NCI-H1105 (cell line): ENCODE data around the gene PLIN3.
A peak's percentile ranks its signal among the peaks of the same experiment; 100 is the strongest.
"Not testable (repeated sequence)": the region's sequence is repeated elsewhere in the genome, so short reads cannot be mapped to it uniquely, and the experiment has no call there.

Experiments
- DNase-seq: peaks from one replicate; lab custom pipeline; 2025; lab: John Stamatoyannopoulos, UW

Gene PLIN3

DNA sequence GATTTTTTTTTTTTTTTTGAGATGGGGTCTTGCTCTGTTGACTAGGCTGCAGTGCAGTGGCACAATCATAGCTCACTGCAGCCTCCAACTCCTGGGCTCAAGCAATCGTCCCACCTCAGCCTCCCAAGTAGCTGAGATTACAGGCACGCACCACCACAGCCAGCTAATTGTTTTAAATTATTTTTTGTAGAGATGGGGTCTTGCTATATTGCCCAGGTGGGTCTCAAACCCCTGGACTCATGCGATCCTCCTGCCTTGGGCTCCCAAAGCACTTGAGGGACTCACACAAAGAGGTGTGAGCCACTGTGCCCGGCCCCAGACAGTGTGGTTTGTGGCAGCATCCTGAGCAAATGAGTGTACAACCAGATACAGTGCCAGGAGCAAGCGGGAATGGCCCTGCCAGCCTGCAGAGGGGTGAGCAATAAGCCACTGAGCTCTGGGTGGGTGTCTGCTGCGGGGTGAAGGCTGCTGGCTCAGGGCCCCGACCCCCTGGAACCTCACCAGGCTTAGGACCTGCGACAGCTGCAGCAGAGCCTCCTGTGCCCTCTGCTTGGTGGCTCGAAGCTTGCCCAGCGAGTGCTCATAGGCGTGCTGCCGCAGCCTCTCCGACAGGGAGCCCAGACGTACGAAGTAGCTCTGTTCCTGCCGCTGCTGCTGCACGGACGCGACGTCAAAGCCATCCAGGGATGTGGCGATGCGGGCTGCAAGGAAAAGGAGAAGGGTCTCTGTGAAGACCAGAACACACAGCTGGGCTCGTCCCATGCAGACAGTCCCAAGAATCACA lies 20.1 kb downstream of the PLIN3 start:
- no peak for DNase-seq

DNA sequence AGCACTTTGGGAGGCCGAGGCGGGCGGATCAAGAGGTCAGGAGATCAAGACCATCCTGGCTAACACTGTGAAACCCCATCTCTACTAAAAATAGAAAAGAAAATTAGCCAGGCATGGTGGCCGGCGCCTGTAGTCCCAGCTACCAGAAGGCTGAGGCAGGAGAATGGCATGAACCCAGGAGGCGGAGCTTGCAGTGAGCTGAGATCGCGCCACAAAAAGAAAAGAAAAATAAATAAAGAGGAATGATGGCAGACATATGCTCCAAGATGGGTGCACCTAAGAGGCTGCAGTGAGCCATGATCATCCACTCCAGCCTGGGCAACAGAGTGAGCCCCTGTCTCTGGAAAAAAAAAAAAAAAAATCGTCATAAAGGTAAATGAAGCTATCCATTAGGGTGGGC lies 21.5 kb downstream of the PLIN3 start:
- not testable (repeated sequence) for DNase-seq

DNA sequence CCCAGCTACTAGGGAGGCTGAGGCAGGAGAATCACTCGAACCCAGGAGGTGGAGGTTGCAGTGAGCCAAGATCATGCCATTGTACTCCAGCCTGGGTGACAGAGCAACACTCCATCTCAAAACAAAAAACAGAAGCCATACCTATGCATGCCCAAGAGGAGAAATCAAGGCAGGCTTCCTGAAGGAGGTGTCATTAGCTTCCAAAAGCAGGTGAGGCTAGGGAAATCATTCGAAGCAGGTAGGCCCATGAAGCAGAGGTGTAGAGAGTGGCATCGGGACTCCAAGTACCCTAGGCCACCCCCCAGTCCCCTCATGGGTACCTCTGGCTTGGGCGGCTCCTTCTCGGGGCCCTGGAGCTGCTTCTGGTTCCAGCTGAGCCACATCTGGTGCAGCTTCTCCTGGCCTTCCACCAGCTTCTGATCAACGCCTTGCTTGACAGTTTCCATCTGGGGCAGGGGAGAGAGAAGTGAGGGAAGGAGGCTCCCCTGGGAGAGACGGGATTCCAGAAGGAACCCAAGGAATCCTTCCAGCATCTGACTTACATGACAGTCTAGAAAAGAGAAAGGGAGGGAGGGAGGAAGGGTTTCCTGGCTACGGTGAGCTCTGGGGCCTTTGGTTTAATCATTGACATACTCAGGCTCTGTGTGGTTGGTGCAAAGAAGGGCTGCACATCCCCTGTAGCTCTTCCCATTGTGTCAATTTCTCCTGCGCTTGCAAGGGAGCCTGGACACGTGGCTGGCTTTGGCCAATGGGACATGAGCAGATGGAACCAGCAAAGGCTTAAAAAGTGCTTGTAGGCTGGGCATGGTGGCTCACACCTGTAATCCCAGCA lies 22.9 kb downstream of the PLIN3 start:
- DNase-seq = no peak

DNA sequence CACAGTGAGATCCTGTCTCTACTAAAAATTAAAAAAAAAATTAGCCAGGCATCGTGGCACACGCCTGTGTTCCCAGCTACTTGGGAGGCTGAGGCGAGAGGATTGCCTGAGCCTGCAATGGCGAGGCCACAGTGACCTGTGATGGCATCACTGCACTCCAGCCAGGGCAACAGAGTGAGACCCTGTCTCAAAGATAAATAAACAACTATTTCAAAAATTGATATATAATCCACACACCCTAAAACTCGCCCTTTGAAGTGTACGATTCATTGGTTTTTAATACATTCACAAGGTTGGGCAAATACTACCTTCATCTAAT lies 23.9 kb downstream of the PLIN3 start:
- no peak for DNase-seq

DNA sequence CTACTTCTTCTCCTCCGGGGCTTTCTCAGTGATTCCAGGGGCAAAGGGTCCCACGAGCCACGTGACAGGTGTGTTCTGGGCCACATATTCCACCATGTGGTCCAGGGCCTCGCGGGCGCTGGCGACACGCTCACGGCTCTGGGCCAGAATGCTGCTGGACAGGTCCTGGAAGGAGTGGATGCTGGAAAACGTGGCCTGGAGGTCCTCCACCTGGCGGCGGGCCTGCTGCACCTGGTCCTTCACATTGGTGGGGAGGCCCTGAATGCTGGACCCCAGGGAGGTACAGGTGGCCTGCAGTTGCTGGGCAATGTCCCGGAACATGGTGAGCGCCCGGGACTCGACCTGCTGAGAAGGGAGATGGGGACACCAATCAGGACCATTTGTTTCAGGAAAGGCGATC lies 28.3 kb downstream of the PLIN3 start:
- no peak for DNase-seq

DNA sequence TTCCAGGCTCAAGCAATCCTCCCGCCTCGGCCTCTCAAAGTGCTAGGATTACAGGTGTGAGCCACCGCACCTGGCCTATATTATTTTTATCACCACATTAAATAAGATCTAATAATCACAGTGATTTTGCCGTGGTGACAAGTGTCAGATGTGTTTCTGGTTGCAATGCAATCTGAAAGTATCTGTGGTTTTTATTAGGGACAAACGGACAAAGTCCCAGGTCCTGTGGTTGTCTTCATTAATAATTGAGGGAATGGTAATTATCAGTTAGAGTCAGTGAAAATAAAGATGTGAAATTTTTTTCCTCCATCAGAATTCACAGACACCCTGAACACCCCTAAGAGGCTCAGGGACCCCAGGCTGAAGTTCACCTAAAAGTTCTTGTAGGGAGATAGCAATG lies 34.7 kb downstream of the PLIN3 start:
- no peak for DNase-seq

DNA sequence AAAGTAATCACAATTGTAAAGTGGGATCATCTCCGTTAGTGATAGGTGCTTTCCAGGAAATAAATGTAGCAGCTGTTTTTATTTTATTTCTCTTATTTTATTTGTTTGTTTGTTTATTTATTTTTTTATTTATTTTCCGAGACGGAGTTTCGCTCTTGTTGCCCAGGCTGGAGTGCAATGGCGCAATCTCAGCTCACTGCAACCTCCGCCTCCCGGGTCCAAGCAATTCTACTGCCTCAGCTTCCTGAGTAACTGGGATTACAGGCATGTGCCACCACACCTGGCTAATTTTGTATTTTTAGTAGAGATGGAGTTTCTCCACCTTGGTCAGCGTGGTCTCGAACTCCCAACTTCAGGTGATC lies 35.5 kb downstream of the PLIN3 start:
- not testable (repeated sequence) for DNase-seq

DNA sequence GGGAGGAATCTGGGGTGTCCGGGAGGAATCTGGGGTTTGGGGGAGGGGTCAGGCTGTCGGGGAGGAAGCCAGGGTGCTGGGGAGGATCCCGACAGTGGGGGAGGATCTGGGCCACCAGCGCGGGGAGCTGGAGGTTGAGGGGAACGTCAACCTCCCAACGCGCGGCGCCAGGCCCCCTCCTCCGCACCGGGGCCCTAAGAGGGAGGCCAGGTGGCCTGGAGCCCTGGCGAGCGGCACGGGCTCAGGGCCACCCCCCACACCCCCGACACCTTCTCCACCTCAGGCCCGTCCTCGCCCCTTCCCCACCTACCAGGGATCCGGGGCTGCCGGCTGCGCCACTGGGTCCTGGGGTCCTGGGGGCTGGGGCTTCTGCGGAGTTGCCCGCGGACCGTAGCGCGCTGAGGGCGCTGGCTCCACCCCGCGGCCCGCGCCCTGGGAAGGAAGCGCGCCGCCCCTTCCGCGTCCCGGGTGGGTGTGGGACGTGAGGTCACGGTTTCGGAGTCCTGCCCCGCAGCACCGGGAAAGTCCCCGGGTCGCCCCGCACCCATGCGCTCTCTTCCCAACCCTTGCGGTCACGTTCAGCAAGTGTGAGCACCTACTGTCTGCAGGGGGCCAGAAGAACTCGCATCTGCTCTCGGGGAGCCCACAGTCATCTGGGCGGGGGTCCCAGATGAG lies 36.0 kb downstream of the PLIN3 start, which contains the start of gene TICAM1:
Gene TICAM1, minus strand, starts transcription at position 409 of the 675 bp plus-strand sequence. CDS start 13,335 bp downstream, outside the sequence.
- DNase-seq = no peak

DNA sequence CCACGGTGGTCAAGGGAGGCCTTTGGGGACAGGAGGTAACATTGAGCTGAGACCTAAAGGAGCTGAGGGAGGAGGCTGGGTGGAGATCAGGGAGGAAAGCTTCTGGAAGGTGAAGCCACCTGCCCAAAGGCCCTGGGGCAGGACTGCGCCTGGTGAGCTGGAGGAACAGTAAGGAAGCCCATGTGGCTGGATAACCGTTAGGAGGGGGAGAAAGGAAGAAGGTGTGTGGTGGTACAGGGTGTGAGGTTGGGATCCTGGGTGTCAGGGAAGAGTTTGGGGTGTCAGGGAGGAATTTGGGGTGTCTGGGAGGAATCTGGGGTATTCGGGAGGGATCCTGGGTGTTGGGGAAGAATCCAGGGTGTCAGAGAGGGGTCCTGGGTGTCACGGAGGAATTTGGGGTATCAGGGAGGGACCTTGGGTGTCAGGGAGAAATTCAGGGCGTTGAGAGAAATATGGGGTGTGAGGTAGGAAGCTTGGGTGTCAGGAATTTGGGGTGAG lies 36.6 kb downstream of the PLIN3 start:
- no peak for DNase-seq

DNA sequence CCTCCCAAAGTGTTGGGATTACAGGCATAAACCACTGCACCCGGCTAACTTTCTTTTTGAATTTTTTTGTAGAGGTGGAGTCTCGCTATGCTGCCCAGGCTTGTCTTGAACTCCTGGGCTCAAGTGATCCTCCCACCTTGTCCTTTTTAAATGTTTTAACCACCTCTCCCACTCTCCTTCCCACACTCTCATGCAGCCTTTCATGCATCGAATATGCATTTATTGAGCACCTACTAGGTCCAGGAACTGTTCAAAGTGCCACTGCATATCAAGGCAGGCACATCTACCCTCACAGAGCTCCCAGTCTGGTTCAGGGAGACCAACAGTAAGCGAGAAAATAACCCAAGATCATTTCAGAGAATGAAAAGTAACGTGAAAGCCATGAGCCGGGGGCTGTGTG lies 37.1 kb downstream of the PLIN3 start:
- no peak for DNase-seq

DNA sequence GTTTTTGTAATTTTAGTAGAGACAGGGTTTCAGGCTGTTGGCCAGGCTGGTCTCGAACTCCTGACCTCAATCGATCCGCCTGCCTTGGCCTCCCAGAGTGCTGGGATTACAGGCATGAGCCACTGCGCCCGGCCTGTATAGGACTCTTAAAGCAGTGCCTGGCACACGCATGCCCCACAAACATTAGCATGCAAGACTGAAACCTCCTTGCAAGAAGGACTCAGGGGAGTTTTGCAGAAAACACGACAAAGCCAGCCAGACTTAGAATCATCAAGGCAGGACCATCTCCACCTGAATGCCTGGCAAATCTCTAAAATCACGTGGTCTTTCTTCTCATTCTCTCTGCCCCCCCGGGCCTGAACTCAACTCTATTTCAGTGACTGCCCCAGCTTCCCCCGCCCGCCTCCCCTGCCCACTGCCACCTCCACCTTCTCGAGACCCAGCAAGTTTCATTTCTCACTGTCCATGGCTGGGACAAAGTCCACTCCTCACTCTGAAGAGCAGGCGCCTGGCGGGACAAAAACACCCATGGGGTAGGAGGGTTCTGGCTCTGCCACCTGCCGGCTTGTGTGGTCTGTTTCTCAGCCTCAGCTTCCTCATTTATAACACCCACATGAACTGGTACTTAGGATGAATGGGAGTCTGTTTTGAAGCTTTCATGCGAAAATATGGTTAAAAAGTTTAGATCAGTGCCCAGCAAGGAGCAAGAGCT lies 38.3 kb downstream of the PLIN3 start:
- DNase-seq = no peak

DNA sequence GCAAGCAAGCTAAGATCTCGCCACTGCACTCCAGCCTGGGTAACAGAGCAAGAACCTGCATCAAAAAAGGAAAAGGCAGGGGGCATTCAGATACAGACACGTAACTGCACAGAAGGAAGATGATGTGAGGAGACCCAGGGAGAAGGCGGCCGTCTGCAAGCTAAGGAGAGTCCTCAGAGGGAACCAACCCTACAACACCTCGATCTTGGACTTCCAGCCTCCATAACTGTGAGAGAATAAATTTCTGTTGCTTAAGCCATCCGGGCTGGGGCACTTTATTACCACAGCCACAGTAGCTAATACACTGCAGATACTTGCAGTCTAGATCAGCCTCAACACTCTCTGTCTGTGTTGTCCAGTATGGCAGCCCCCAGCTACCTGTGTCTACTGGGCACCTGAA lies 43.9 kb downstream of the PLIN3 start:
- DNase-seq = no peak

DNA sequence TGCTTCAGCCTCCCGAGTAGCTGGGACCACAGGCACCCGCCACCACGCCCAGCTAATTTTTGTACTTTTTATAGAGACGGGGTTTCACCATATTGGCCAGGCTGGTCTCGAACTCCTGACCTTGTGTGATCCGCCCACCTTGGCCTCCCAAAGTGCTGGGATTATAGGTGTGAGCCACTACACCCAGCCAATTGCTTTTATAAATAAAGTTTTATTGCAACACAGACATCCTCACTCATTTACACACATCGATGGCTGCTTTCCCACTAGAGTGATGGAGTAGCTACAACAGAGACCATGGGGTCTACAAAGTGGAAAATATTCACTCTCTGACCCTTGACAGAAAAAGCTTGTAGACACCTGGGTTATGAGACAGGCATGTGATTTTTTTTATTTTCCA lies 45.1 kb downstream of the PLIN3 start:
- DNase-seq = not testable (repeated sequence)

DNA sequence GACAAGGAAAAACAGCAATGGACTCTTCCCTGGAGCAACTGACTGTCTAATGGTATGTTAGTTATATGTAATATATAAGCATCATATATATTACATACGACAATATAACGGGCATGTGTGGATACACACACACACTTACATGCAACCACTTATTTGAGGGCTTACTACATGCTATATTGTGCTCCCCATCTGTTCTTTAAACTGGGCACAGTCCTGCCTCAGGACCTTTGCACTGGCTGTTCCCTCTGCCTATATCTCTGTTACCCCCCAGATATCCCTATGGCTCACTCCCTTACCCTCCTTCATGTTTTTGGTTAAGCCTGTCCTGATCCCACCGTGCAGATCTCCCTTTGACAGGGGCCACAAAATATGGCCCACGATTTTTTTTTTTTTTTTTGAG lies 46.2 kb downstream of the PLIN3 start:
- DNase-seq = no peak

DNA sequence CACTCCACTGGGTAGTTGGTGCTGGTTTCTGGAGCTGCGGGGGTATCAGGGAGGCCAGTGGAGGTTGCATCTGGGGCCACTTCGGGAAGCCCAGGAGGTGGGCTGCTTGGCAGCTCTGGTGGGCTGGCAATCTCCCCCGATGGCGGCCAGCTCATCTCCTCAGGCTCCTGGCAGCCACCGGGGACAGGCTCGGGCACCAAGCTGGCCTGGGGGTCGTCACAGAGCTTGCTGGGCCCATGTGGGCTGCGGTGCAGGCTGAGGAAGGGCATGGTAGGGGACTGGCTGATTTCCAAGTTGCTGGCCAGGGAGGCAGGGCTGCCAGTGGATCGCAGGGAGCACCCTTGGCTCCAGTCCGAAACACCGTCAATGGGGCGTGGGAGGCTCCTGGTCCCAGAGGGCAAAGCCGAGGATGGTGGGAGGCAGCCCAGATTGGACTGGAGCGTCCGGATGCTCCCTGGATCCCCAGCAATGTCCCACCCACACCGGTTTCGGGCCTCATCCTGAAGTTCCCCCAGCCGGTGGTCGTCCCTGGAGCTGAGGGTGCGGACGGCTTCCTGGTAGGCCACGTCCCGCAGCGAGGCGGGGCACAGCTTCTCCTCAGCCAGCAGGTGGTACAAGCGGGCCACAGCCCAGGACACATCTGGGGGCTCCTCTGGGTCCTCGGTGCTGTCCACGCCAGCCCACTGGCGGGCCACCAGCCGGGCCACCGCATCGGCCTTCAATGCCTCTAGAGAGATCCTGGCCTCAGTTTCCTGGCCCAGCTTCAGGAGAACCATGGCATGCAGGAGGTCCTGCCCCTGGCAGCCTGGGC lies 49.8 kb downstream of the PLIN3 start:
- no peak for DNase-seq

DNA sequence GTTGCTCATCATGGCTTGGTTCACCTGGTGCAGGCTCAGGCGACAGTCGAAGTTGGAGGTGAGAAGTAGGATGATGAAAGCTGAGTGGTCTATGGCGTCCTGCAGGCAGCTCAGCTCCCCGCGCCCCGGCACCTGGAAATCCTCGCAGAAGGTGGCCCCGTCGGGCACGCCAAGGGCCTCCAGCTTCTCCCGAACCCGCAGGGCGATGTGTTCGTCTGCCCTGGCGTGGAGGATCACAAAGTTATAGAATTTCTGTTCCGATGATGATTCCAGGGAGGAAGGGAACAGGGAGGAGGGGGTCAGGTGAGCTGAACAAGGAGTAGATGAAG lies 50.6 kb downstream of the PLIN3 start:
- no peak for DNase-seq

DNA sequence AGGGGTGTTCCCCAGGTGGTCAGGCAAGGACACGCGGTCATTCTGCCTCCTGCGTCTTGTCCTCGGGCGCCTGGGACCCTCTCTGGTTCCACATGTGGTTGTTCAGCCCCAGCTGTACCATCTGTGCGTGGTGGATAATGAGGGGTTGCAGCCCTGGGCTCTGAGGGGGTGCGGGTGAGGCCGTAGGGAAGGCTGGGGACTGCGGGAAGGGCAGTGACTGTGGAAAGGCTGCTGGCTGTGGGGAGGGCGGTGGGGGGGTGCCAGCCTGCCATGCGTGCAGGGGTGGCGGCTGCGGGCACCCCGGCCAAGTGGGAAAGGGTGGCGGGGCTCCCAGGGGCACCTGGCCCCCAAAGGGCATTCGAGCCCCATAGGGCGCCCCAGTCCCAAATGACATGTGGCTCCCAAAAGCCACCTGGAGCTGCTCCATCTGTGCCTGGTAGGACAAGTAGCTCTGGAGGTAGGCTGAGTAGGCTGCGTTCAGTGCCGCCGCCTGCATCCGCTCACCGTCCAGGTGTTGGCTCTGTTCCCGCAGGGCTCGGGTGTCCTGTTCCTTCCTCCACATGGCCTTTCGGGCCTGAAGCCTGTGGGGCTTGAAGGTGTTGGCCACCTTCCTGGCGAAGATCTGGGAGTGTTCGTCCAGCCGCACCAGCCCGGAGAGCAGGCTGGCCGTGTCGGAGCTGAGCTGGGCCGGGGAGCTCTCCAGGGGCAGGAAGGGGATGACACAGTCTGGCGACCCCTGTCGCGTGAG lies 51.1 kb downstream of the PLIN3 start:
- DNase-seq = no peak

DNA sequence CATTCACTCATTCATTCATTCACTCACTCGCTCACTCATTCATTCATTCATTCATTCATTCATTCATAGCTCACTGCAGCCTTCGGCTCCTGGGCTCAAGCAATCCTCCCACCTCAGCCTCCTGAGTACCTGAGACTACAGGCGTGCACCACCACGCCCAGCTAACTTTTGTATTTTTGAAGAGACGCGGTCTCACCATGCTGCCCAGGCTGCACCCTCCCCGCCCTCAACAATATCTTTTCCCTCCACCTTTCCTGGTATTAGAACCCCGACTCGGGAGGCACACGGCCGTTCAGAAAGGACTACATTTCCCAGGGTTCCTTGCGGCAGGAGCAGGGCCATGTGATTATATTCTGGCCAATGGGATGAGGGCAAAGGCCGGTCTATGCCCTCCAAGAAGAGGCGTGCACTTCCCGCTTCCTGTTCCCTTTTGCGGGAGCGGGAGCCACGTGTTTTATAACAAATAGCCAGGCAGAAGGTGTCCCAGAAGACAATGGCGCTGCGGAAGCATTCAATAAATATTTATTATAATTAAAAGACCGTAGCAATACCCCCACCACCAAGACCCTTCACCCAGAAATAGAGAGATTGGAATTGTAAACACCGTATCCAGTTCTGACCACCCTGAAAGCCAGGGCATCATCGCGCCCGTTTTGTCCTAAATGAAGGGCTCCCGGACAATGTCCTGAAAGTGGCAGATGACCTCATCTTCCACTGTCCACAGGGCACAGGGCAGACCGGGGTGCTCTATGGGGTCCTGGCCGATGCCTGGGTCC lies 51.9 kb downstream of the PLIN3 start:
- peak; percentile 92 for DNase-seq

DNA sequence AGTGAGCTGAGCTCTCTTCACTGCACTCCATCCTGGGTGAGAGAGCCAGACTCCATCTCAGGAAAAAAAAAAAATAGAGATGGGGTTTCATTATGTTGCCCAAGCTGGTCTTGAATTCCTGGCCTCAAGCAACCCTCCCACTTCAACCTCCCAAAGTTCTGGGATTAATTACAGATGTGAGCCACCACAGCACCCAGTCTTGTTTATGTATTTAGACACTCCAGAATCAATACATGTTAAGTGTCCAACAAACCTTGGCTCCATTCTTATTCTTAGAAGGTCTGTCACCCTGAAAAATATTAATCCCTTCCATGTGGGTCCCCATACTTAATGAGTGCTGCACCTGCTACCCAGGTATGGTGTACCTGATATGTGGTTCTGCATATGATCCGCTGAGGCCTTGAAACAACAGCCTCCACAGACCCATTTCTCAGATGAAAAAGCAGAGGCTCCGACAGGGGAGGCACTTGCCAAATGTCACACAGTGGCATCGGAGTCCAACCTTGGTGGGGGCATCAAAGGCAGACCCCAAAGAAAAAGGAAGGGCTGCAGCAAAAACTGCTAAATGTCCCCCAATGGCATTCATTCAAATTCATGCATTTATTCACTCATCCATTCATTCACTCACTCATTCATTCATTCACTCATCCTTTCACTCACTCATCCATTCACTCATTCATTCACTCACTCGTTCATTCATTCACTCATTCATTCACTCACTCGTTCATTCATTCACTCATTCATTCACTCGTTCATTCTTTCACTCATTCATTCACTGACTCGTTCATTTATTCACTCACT lies 52.6 kb downstream of the PLIN3 start:
- no peak for DNase-seq
